ENCODE measurements around the gene PIGR.

DNA sequence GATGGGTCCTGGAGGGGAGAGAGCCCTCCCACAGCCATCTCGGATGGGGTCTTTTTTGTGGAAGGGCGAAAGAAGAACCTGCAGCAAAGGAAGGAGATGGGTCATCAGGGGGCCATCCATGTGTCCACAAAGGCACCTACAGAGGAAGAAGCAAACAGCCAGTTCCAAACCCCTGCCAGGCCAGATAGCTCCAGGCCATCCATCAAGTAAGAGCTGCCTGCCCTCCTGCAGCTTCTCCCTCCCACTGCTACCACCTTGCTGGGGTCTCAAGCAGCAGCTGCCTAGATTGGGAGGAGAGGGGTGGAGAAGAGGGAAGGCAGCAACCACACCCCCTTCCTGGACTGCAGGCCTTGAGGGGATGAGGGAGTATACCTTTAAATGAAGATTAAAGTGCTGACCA is 19.5 kb upstream of the PIGR start:
- TF ChIP-seq YY1 (IDR thresholded peaks at IDR 0.05; ENCODE audit: insufficient read depth, insufficient read length) (no peak), SUZ12 (IDR thresholded peaks at IDR 0.05; ENCODE audit: extremely low read depth, insufficient read depth, insufficient read length) (no peak), ZNF274 (IDR thresholded peaks at IDR 0.05; ENCODE audit: low read depth, low read length) (no peak)

Data from NT2/D1 (cell line).